Astrocyte of the cerebellum (primary cell): Measurements from ENCODE around the gene ARGFX.
A peak's percentile ranks its signal among the peaks of the same experiment; 100 is the strongest.

Source experiments
- DNase-seq: peaks from one replicate; pipeline ENCODE4 v3.0.0-alpha.2; 2011; ENCODE audit warnings: low read depth
- H3K4me3 ChIP-seq: 2 replicates; pipeline ENCODE4 v1.5.1; 2011; ENCODE audit warnings: mild to moderate bottlenecking, low read depth, low read length, moderate library complexity
- CTCF ChIP-seq: IDR thresholded peaks from 2 replicates; pipeline ENCODE4 v1.5.1; 2012; ENCODE audit warnings: low read length, low read depth, moderate library complexity, mild to moderate bottlenecking; ENCODE audit errors: missing control alignments
- in situ Hi-C: cut with HindIII; loops from 2 replicates; pipeline ENCODE4 v1.10.0; 2017; ENCODE audit warnings: low sequenced_read_pairs

Gene ARGFX

GRCh38 chr3:121545049-121545573 is 22.6 kb upstream of the ARGFX start:
- in situ Hi-C loops: no loop called here
- DNase-seq: no peak
- H3K4me3 ChIP-seq: peak overlapping the region; percentile 75
- no peak for TF ChIP-seq CTCF

GRCh38 chr3:121545574-121546455 is 21.9 kb upstream of the ARGFX start, which contains the start of gene POLQ:
Gene POLQ, minus strand, starts transcription at chr3:121545988. Its CDS starts 111 bp downstream, at chr3:121545877.
- DNase-seq: peak; percentile 90
- H3K4me3 ChIP-seq: peak within 1 kb of the TSS; percentile 75
- in situ Hi-C loops: no loop called here
- no peak for TF ChIP-seq CTCF

- no peak for DNase-seq
- H3K4me3 ChIP-seq: no peak overlapping the region
- in situ Hi-C loops: no loop called here
- no peak for TF ChIP-seq CTCF
Measured at GRCh38 chr3:121552379-121552778, 15.4 kb upstream of the ARGFX start.

GRCh38 chr3:121552797-121553196 is 15.0 kb upstream of the ARGFX start:
- TF ChIP-seq CTCF: no peak
- no peak for DNase-seq
- in situ Hi-C loops: no loop called here
- H3K4me3 ChIP-seq: no peak overlapping the region

GRCh38 chr3:121557426-121557934 is 10.3 kb upstream of the ARGFX start:
- TF ChIP-seq CTCF: no peak
- H3K4me3 ChIP-seq: no peak overlapping the region
- no peak for DNase-seq
- in situ Hi-C loops: no loop called here

GRCh38 chr3:121562148-121562547 is 5.6 kb upstream of the ARGFX start:
- DNase-seq: no peak
- TF ChIP-seq CTCF: no peak
- H3K4me3 ChIP-seq: no peak overlapping the region
- in situ Hi-C loops: no loop called here
